Fibroblast of lung (primary cell): Measurements from ENCODE around the gene KCNT2. TPM values are rescaled to one million over a fixed set of nuclear protein-coding genes. Genes with fewer than 3 reads are reported as not detected.

Experiments used
- DNase-seq, 2 donors: peaks; one replicate each; pipeline versions ENCODE4 v3.0.0 to v3.0.0-alpha.2; 2010; ENCODE audit warnings: low read depth in 2 of 2
- H2AFZ ChIP-seq: 2 replicates; pipeline ENCODE4 v1.5.1; 2012; ENCODE audit warnings: low read length, control low read depth, inconsistent platforms
- H3K27ac ChIP-seq: 2 replicates; pipeline ENCODE4 v1.5.1; 2011; ENCODE audit warnings: low read length, control low read depth; ENCODE audit not compliant: insufficient read depth
- H3K27me3 ChIP-seq: 2 replicates; pipeline ENCODE4 v1.5.1; 2011; ENCODE audit warnings: mild to moderate bottlenecking, low read length; ENCODE audit not compliant: control insufficient read depth, insufficient read depth
- H3K36me3 ChIP-seq: 2 replicates; pipeline ENCODE4 v1.5.1; 2011; ENCODE audit warnings: low read length; ENCODE audit not compliant: control insufficient read depth, insufficient read depth
- H3K4me1 ChIP-seq: 2 replicates; pipeline ENCODE4 v1.5.1; 2011; ENCODE audit warnings: low read length; ENCODE audit not compliant: control insufficient read depth, insufficient read depth; ENCODE audit errors: extremely low read depth
- H3K4me2 ChIP-seq: 2 replicates; pipeline ENCODE4 v1.5.1; 2011; ENCODE audit warnings: low read length, control low read depth; ENCODE audit not compliant: insufficient read depth; ENCODE audit errors: extremely low read depth
- H3K4me3 ChIP-seq, 4 experiments: fragments of 200-600 bp in 1 of 4; sonication (generic) in 1 of 4; replicated peaks in 1 of 4; 2 replicates each; pipeline ENCODE4 v1.5.1; 2011 to 2016; ENCODE audit warnings: low read length in 4 of 4, low read depth in 3 of 4, mild to moderate bottlenecking in 3 of 4, control low read depth in 2 of 4, inconsistent platforms in 1 of 4, mixed read lengths in 1 of 4; ENCODE audit not compliant: insufficient read depth in 1 of 4; ENCODE audit errors: control extremely low read depth in 1 of 4
- H3K79me2 ChIP-seq: 2 replicates; pipeline ENCODE4 v1.5.1; 2012; ENCODE audit warnings: mild to moderate bottlenecking, low read length, inconsistent platforms; ENCODE audit not compliant: control insufficient read depth, insufficient read depth
- H3K9ac ChIP-seq: 2 replicates; pipeline ENCODE4 v1.5.1; 2011; ENCODE audit warnings: mild to moderate bottlenecking, low read length, control low read depth; ENCODE audit not compliant: insufficient read depth
- H3K9me3 ChIP-seq: 2 replicates; pipeline ENCODE4 v1.5.1; 2012; ENCODE audit warnings: low read depth, low read length; ENCODE audit not compliant: control insufficient read depth, insufficient read depth
- H4K20me1 ChIP-seq: 2 replicates; pipeline ENCODE4 v1.5.1; 2011; ENCODE audit warnings: low read length; ENCODE audit not compliant: control insufficient read depth, insufficient read depth; ENCODE audit errors: extremely low read depth
- CTCF ChIP-seq, 2 donors: IDR thresholded peaks in 1 of 2; conservative IDR thresholded peaks in 1 of 2; 1 replicate in 1 of 2; 2 replicates in 1 of 2; pipeline ENCODE4 v1.5.1; 2011 to 2012; ENCODE audit warnings: low read length in 2 of 2, control low read depth in 1 of 2, inconsistent platforms in 1 of 2, low read depth in 1 of 2, mild to moderate bottlenecking in 1 of 2
- EZH2 ChIP-seq: IDR thresholded peaks from 2 replicates; pipeline ENCODE4 v1.5.1; 2012; ENCODE audit warnings: low read length, control low read depth, mild to moderate bottlenecking; ENCODE audit errors: missing control alignments
- polyA plus RNA-seq, 2 donors: library from polyadenylated mRNA; depleted of rRNA in 1 of 2; stranded (reverse) in 1 of 2; unstranded in 1 of 2; fragments of >200 nt; gene quantifications; 2 replicates each; pipeline ENCODE4 v1.2.1, GENCODE V29; 2011 to 2012; ENCODE audit warnings: missing spikeins in 1 of 2
- total RNA-seq: library from RNA; depleted of rRNA; stranded (reverse); fragments of >200 nt; gene quantifications from 2 replicates; pipeline ENCODE4 v1.2.1, GENCODE V29; 2014

Gene KCNT2
- total and polyA plus RNA-seq, 2 donors (not counting 1 experiment from before 2014, with no cell fraction given), result 0.96 to 8.1 TPM

DNA sequence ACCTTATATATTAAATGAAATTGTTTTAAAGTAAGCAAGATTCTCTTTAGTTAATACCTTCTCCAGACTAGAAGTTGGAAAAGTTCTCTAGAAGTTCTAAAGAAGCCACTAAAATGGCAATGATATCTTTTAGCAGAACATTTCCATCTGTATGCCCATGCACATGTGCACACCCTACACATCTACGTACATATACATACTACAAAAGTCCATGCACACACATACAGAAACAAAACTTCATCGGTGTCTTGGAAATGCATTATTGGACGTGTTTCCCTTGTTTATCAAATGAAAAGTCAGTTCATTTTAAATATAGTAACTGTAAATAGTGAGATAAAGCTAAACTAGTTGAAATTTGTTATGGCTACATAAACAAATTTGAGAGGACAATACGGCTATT, 114.4 kb downstream of the KCNT2 start:
- H2AFZ ChIP-seq, result no peak overlapping the region
- no peaks in the 10 kb centered on the region for H4K20me1 ChIP-seq
- H3K4me1 ChIP-seq, result no peaks in the 10 kb centered on the region
- H3K9me3 ChIP-seq, result no peaks in the 10 kb centered on the region
- no peak overlapping the region for H3K4me3 ChIP-seq
- H3K79me2 ChIP-seq, result no peaks in the 10 kb centered on the region
- no peak for DNase-seq
- H3K27ac ChIP-seq, result no peak overlapping the region
- H3K4me2 ChIP-seq, result no peak overlapping the region
- no peak overlapping the region for H3K9ac ChIP-seq
- no peak for TF ChIP-seq CTCF (conservative IDR thresholded peaks at IDR 0.05 in 1 of 2, IDR thresholded peaks at IDR 0.05 in 1 of 2; ENCODE audit: low read depth in 1 of 2, low read length in 2 of 2)
- H3K36me3 ChIP-seq, result no peaks in the 10 kb centered on the region
- no peaks in the 10 kb centered on the region for H3K27me3 ChIP-seq

DNA sequence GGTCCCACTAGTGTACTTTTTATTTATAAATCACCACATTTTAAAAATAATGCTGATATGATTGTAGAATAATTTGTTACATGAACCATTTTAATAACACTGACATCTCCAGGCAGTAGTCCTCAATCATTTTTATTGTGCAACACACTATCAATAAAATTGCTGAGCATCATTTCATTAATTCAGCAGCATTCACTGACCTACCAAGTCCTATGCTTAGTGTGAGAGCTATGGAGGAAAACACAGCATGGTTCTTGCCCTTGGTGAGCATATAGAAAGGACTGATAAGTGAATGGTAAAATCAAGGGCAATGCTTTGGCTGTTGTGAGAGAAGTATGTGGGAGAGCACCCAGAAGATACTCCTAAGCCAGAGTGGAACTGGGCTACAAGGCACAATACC, 119.7 kb downstream of the KCNT2 start:
- TF ChIP-seq EZH2 (no peak), CTCF (conservative IDR thresholded peaks at IDR 0.05 in 1 of 2, IDR thresholded peaks at IDR 0.05 in 1 of 2; ENCODE audit: low read depth in 1 of 2, low read length in 2 of 2) (no peak)
- DNase-seq, result no peak
- Histone ChIP-seq H2AFZ (no peak overlapping the region), H3K27me3 (no peaks in the 10 kb centered on the region), H3K9me3 (no peaks in the 10 kb centered on the region), H3K4me2 (no peak overlapping the region), H3K4me1 (no peaks in the 10 kb centered on the region), H3K9ac (no peak overlapping the region), H4K20me1 (no peaks in the 10 kb centered on the region), H3K27ac (no peak overlapping the region), H3K36me3 (no peaks in the 10 kb centered on the region), H3K4me3 (no peak overlapping the region), H3K79me2 (no peaks in the 10 kb centered on the region)

GRCh38 chr1:196486346-196486745, 121.9 kb downstream of the KCNT2 start:
- Histone ChIP-seq H3K27me3 (no peaks in the 10 kb centered on the region), H3K9me3 (no peaks in the 10 kb centered on the region), H4K20me1 (no peaks in the 10 kb centered on the region), H3K36me3 (no peaks in the 10 kb centered on the region), H3K27ac (no peak overlapping the region), H3K9ac (no peak overlapping the region), H3K4me3 (no peak overlapping the region), H2AFZ (no peak overlapping the region), H3K79me2 (no peaks in the 10 kb centered on the region), H3K4me2 (no peak overlapping the region), H3K4me1 (no peaks in the 10 kb centered on the region)
- no peak for DNase-seq
- no peak for TF ChIP-seq EZH2
- no peak for TF ChIP-seq CTCF (conservative IDR thresholded peaks at IDR 0.05 in 1 of 2, IDR thresholded peaks at IDR 0.05 in 1 of 2; ENCODE audit: low read depth in 1 of 2, low read length in 2 of 2)
